K562 (cell line): ENCODE measurements around the gene ZMIZ1. TPM values are rescaled to one million over a fixed set of nuclear protein-coding genes. Genes with fewer than 3 reads are reported as not detected.

ENCODE experiments used
- ATAC-seq: fragments of 200-7000 bp; cut with Tn5 transposase; 3 replicates; pipeline ENCODE4 v1.9.1; 2020; ENCODE audit warnings: moderate library complexity
- BruUV-seq: library from RNA; stranded (reverse); fragments of 400-500 nt; replicated peaks from 2 replicates; lab custom pipeline; 2021; lab: Mats Ljungman, UMichigan
- CTCF ChIA-PET: fragments of 300-600 bp; formaldehyde crosslinking; extraction: SDS; loops from one replicate; lab custom pipeline; 2021; ENCODE audit warnings: low intra/inter-chr PET ratio; lab: Yijun Ruan, JAX
- POLR2A ChIA-PET: fragments of 300-600, 350-650 bp; sonication (Branson Sonifier 250); formaldehyde crosslinking; extraction: SDS; loops from one replicate; lab custom pipeline; 2021; ENCODE audit warnings: antibody characterized with exemption, inconsistent platforms; lab: Yijun Ruan, JAX
- DNase-seq, 4 experiments: peaks; one replicate each; pipeline versions ENCODE4 v3.0.0 to v3.0.0-alpha.2; 2011 to 2018; ENCODE audit warnings: low spot score in 3 of 4, mixed read lengths in 3 of 4; ENCODE audit errors: extremely low read depth in 1 of 4
- FAIRE-seq: peaks from 2 replicates; lab custom pipeline; 2011; peaks lifted over from hg19 to GRCh38; lab: Jason Lieb, UNC
- H2AFZ ChIP-seq: 2 replicates; pipeline ENCODE4 v1.6.0; 2011; ENCODE audit warnings: low read depth, low read length, control low read depth, inconsistent platforms
- H3K27ac ChIP-seq: fragments of 200-600 bp; 3 replicates; pipeline ENCODE4 v1.8.0; 2011; ENCODE audit warnings: low read depth, mild to moderate bottlenecking, control low read depth, inconsistent platforms, low read length, moderate library complexity, mixed read lengths; ENCODE audit errors: extremely low read depth
- H3K27me3 ChIP-seq, 2 experiments: fragments of 300-600 bp in 1 of 2; 2 replicates in 1 of 2; 3 replicates in 1 of 2; pipeline versions ENCODE4 v1.6.0 to v1.8.0; 2011; ENCODE audit warnings: inconsistent platforms in 2 of 2, low read length in 2 of 2, mild to moderate bottlenecking in 1 of 2, mixed read lengths in 1 of 2, moderate library complexity in 1 of 2; ENCODE audit not compliant: control insufficient read depth in 2 of 2, insufficient read depth in 2 of 2
- H3K36me3 ChIP-seq: fragments of 300-600 bp; 3 replicates; pipeline ENCODE4 v1.8.0; 2011; ENCODE audit warnings: mild to moderate bottlenecking, low read length, inconsistent platforms; ENCODE audit not compliant: control insufficient read depth, insufficient read depth
- H3K4me1 ChIP-seq, 2 experiments: fragments of 200-600 bp in 1 of 2; replicated peaks in 1 of 2; 2 replicates in 1 of 2; 3 replicates in 1 of 2; pipeline versions ENCODE4 v1.5.1 to v1.8.0; 2011; ENCODE audit warnings: inconsistent platforms in 2 of 2, low read length in 2 of 2, mild to moderate bottlenecking in 1 of 2, mixed read lengths in 1 of 2, moderate library complexity in 1 of 2; ENCODE audit not compliant: control insufficient read depth in 2 of 2, insufficient read depth in 2 of 2
- H3K4me2 ChIP-seq: 2 replicates; pipeline ENCODE4 v1.6.1; 2011; ENCODE audit warnings: low read length, control low read depth, inconsistent platforms, mixed read lengths; ENCODE audit not compliant: insufficient read depth
- H3K4me3 ChIP-seq: fragments of 200-600 bp; sonication (generic), shearing (Covaris generic); 2 replicates; pipeline ENCODE4 v1.5.1; 2016; ENCODE audit warnings: control low read depth, inconsistent platforms
- H3K79me2 ChIP-seq: fragments of 200-600 bp; 3 replicates; pipeline ENCODE4 v1.8.0; 2011; ENCODE audit warnings: low read length, inconsistent platforms; ENCODE audit not compliant: control insufficient read depth, insufficient read depth
- H3K9ac ChIP-seq, 2 experiments: 2 replicates each; pipeline versions ENCODE4 v1.6.0 to v1.6.1; 2011; ENCODE audit warnings: low read depth in 2 of 2, low read length in 2 of 2, control low read depth in 1 of 2, inconsistent platforms in 1 of 2, mild to moderate bottlenecking in 1 of 2, mixed read lengths in 1 of 2; ENCODE audit not compliant: insufficient read depth in 1 of 2
- H3K9me1 ChIP-seq: one replicate; pipeline ENCODE4 v1.6.0; 2011; ENCODE audit warnings: inconsistent platforms, mild to moderate bottlenecking, low read length, moderate library complexity; ENCODE audit not compliant: control insufficient read depth, insufficient read depth
- H3K9me3 ChIP-seq: replicated peaks from 2 replicates; pipeline ENCODE4 v1.5.1; 2011; ENCODE audit warnings: low read depth, low read length, inconsistent platforms; ENCODE audit not compliant: control insufficient read depth, insufficient read depth
- H4K20me1 ChIP-seq: replicated peaks from 2 replicates; pipeline ENCODE4 v1.6.1; 2011; ENCODE audit warnings: low read length, inconsistent platforms, mixed read lengths; ENCODE audit not compliant: control insufficient read depth, insufficient read depth
- CEBPB ChIP-seq: fragments of 450-650 bp; IDR thresholded peaks from 2 replicates; pipeline ENCODE4 v1.6.1; 2016; ENCODE audit warnings: missing genetic modification characterization, missing compliant biosample characterization
- ELF4 ChIP-seq: fragments of 450-650 bp; formaldehyde crosslinking; IDR thresholded peaks from 2 replicates; pipeline ENCODE4 v1.4.0; 2022; ENCODE audit warnings: missing genetic modification characterization
- RBM39 ChIP-seq: fragments of 200-400 bp; formaldehyde crosslinking; optimal IDR thresholded peaks from 2 replicates; pipeline ENCODE3; 2018; ENCODE audit warnings: low read depth, low read length
- SMAD4 ChIP-seq: fragments of 250-450 bp; sonication (Bioruptor Pico); conservative IDR thresholded peaks from 2 replicates; pipeline ENCODE4 v1.8.0; 2021; ENCODE audit warnings: inconsistent platforms, mild to moderate bottlenecking, moderate library complexity
- WHSC1 ChIP-seq: IDR thresholded peaks from one replicate; pipeline ENCODE4 v1.6.1; 2012; ENCODE audit warnings: low read length, control low read depth, inconsistent platforms
- ZNF253 ChIP-seq: fragments of 250-450 bp; sonication (Bioruptor Pico); conservative IDR thresholded peaks from 2 replicates; pipeline ENCODE4 v1.6.1; 2021; ENCODE audit warnings: mild to moderate bottlenecking
- WGBS: fragments of 100-300 bp; shearing (Covaris generic); methylation state at CpG from one replicate; pipeline ENCODE4 v1.1.6; 2016; ENCODE audit warnings: low coverage, mixed read lengths; ENCODE audit not compliant: insufficient coverage; ENCODE audit errors: missing lambda C conversion rate; 5-methylcytosine and 5-hydroxymethylcytosine counted together
- in situ Hi-C: fragments of 300-500 bp; cut with MboI; formaldehyde crosslinking; loops from 4 replicates; pipeline ENCODE4 v1.15.0; 2018; ENCODE audit warnings: inconsistent platforms, mixed read lengths
- intact Hi-C: fragments of 100-400 bp; cut with micrococcal nuclease; formaldehyde crosslinking; loops from 2 replicates; pipeline ENCODE4 v1.14.2; 2022
- polyA plus RNA-seq, 8 experiments: library from polyadenylated mRNA; depleted of rRNA in 4 of 8; stranded (reverse) in 5 of 8; unstranded in 3 of 8; fragments of >200 nt; fragmentation: Nextera tagmentation in 2 of 8; fragmentation: Illumina TruSeq in 1 of 8; extraction: Ambion mirVana in 2 of 8; extraction: Trizol in 1 of 8; gene quantifications; 2 replicates each; pipeline versions ENCODE4 v1.2.1 to v1.2.3, GENCODE V29; 2011 to 2014; ENCODE audit warnings: inconsistent platforms in 1 of 8, missing spikeins in 1 of 8
- total RNA-seq, 7 experiments: library from RNA; depleted of rRNA in 6 of 7; stranded (reverse); fragments of >200 nt in 6 of 7; fragmentation: Illumina TruSeq in 2 of 7; extraction: Trizol in 2 of 7; gene quantifications; 2 replicates each; pipeline versions ENCODE4 v1.2.1 to v1.2.3, GENCODE V29; 2011 to 2021; ENCODE audit warnings: low replicate concordance in 1 of 7
- TF ChIP-seq, protein P1 (sequence below): fragments of 250-450 bp; sonication (Bioruptor Pico); IDR thresholded peaks from 2 replicates; pipeline ENCODE4 v1.4.0; 2020; ENCODE audit warnings: mild to moderate bottlenecking, moderate library complexity

Gene ZMIZ1
- total and polyA plus RNA-seq, 9 of the 15 experiments (the other 6 are each of a cell fraction or from before 2014, with no cell fraction given): 1.0 to 37.3 (median 4.3) TPM

DNA sequence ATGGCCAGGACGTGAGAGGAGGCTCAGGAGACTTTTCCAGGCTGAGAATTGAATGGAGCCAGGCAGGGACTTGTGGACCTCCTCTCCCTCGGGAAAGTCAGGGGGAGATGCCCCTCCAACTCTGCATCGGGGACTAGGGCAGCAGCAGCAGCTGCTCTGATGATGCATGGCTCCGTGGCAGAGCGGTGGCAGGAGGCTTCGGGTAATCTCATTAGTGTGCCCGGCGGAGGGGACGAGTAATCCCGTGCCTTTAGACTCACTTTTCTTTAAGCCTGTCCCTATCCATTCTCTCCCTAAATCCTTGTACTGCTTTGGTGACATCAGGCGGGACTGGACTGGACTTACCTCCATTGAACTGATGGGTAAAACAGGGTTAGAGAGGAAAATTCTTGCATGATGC lies 75.1 kb downstream of the ZMIZ1 start:
- Histone ChIP-seq H3K27me3 (no peaks in the 10 kb centered on the region), H3K4me2 (no peak overlapping the region), H4K20me1 (no peaks in the 10 kb centered on the region), H3K27ac (no peak overlapping the region), H3K4me1 (peaks cover 59 to 73% of the 10 kb centered on the region in 2 experiments), H3K4me3 (no peak overlapping the region), H3K36me3 (peaks cover 49% of the 10 kb centered on the region; the same call in 2 of the 3 replicates), H3K9me1 (peaks cover 7% of the 10 kb centered on the region), H3K9ac (peak overlapping the region in 1 of 2 experiments; percentile 15; a peak in 1 of 4 replicates), H3K9me3 (no peaks in the 10 kb centered on the region), H2AFZ (no peak overlapping the region), H3K79me2 (no peaks in the 10 kb centered on the region; the same call in 2 of the 3 replicates)
- TF ChIP-seq SMAD4 (CRISPR knock-in tag) (no peak), WHSC1 (no peak), ELF4 (CRISPR knock-in tag) (no peak), ZNF253 (CRISPR knock-in tag) (no peak), RBM39 (no peak), CEBPB (tag) (no peak)
- TF ChIP-seq, protein P1, sequence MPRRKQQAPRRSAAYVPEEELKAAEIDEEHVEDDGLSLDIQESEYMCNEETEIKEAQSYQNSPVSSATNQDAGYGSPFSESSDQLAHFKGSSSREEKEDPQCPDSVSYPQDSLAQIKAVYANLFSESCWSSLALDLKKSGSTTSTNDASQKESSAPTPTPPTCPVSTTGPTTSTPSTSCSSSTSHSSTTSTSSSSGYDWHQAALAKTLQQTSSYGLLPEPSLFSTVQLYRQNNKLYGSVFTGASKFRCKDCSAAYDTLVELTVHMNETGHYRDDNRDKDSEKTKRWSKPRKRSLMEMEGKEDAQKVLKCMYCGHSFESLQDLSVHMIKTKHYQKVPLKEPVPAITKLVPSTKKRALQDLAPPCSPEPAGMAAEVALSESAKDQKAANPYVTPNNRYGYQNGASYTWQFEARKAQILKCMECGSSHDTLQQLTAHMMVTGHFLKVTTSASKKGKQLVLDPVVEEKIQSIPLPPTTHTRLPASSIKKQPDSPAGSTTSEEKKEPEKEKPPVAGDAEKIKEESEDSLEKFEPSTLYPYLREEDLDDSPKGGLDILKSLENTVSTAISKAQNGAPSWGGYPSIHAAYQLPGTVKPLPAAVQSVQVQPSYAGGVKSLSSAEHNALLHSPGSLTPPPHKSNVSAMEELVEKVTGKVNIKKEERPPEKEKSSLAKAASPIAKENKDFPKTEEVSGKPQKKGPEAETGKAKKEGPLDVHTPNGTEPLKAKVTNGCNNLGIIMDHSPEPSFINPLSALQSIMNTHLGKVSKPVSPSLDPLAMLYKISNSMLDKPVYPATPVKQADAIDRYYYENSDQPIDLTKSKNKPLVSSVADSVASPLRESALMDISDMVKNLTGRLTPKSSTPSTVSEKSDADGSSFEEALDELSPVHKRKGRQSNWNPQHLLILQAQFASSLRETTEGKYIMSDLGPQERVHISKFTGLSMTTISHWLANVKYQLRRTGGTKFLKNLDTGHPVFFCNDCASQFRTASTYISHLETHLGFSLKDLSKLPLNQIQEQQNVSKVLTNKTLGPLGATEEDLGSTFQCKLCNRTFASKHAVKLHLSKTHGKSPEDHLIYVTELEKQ (CRISPR knock-in tag): no peak
- BruUV-seq: no TSS peak
- CTCF ChIA-PET: no interaction called here
- intact Hi-C loops: loop anchor here (2.0 kb wide), 1 partner anchor 51 kb away; no protein-coding TSS in a partner anchor
- 93% methylated on average over 11 of the region's 11 CpGs for WGBS
- ATAC-seq (no peak), FAIRE-seq (no peak), DNase-seq (no peak)
- in situ Hi-C loops: no loop called here
- POLR2A ChIA-PET: interaction anchor here (0.6 to 3.1 kb wide), 3 partner anchors 12 to 131 kb away, joined by 3 to 19 read pairs (median 3); no protein-coding TSS in a partner anchor
